K562 (cell line): ENCODE data around the gene ERP29. TPM values are rescaled to one million over a fixed set of nuclear protein-coding genes. Genes with fewer than 3 reads are reported as not detected.

ENCODE experiments used
- ATAC-seq: fragments of 200-7000 bp; cut with Tn5 transposase; 3 replicates; pipeline ENCODE4 v1.9.1; 2020; ENCODE audit warnings: moderate library complexity
- BruUV-seq: library from RNA; stranded (reverse); fragments of 400-500 nt; replicated peaks from 2 replicates; lab custom pipeline; 2021; lab: Mats Ljungman, UMichigan
- CTCF ChIA-PET: fragments of 300-600 bp; formaldehyde crosslinking; extraction: SDS; loops from one replicate; lab custom pipeline; 2021; ENCODE audit warnings: low intra/inter-chr PET ratio; lab: Yijun Ruan, JAX
- POLR2A ChIA-PET: fragments of 300-600, 350-650 bp; sonication (Branson Sonifier 250); formaldehyde crosslinking; extraction: SDS; loops from one replicate; lab custom pipeline; 2021; ENCODE audit warnings: antibody characterized with exemption, inconsistent platforms; lab: Yijun Ruan, JAX
- DNase-seq, 4 experiments: peaks; one replicate each; pipeline versions ENCODE4 v3.0.0 to v3.0.0-alpha.2; 2011 to 2018; ENCODE audit warnings: low spot score in 3 of 4, mixed read lengths in 3 of 4; ENCODE audit errors: extremely low read depth in 1 of 4
- FAIRE-seq: peaks from 2 replicates; lab custom pipeline; 2011; peaks lifted over from hg19 to GRCh38; lab: Jason Lieb, UNC
- H2AFZ ChIP-seq: 2 replicates; pipeline ENCODE4 v1.6.0; 2011; ENCODE audit warnings: low read depth, low read length, control low read depth, inconsistent platforms
- H3K27ac ChIP-seq: fragments of 200-600 bp; 3 replicates; pipeline ENCODE4 v1.8.0; 2011; ENCODE audit warnings: low read depth, mild to moderate bottlenecking, control low read depth, inconsistent platforms, low read length, moderate library complexity, mixed read lengths; ENCODE audit errors: extremely low read depth
- H3K27me3 ChIP-seq, 2 experiments: fragments of 300-600 bp in 1 of 2; 2 replicates in 1 of 2; 3 replicates in 1 of 2; pipeline versions ENCODE4 v1.6.0 to v1.8.0; 2011; ENCODE audit warnings: inconsistent platforms in 2 of 2, low read length in 2 of 2, mild to moderate bottlenecking in 1 of 2, mixed read lengths in 1 of 2, moderate library complexity in 1 of 2; ENCODE audit not compliant: control insufficient read depth in 2 of 2, insufficient read depth in 2 of 2
- H3K36me3 ChIP-seq: fragments of 300-600 bp; 3 replicates; pipeline ENCODE4 v1.8.0; 2011; ENCODE audit warnings: mild to moderate bottlenecking, low read length, inconsistent platforms; ENCODE audit not compliant: control insufficient read depth, insufficient read depth
- H3K4me1 ChIP-seq, 2 experiments: fragments of 200-600 bp in 1 of 2; replicated peaks in 1 of 2; 2 replicates in 1 of 2; 3 replicates in 1 of 2; pipeline versions ENCODE4 v1.5.1 to v1.8.0; 2011; ENCODE audit warnings: inconsistent platforms in 2 of 2, low read length in 2 of 2, mild to moderate bottlenecking in 1 of 2, mixed read lengths in 1 of 2, moderate library complexity in 1 of 2; ENCODE audit not compliant: control insufficient read depth in 2 of 2, insufficient read depth in 2 of 2
- H3K4me2 ChIP-seq: 2 replicates; pipeline ENCODE4 v1.6.1; 2011; ENCODE audit warnings: low read length, control low read depth, inconsistent platforms, mixed read lengths; ENCODE audit not compliant: insufficient read depth
- H3K4me3 ChIP-seq: fragments of 200-600 bp; sonication (generic), shearing (Covaris generic); 2 replicates; pipeline ENCODE4 v1.5.1; 2016; ENCODE audit warnings: control low read depth, inconsistent platforms
- H3K79me2 ChIP-seq: fragments of 200-600 bp; 3 replicates; pipeline ENCODE4 v1.8.0; 2011; ENCODE audit warnings: low read length, inconsistent platforms; ENCODE audit not compliant: control insufficient read depth, insufficient read depth
- H3K9ac ChIP-seq, 2 experiments: 2 replicates each; pipeline versions ENCODE4 v1.6.0 to v1.6.1; 2011; ENCODE audit warnings: low read depth in 2 of 2, low read length in 2 of 2, control low read depth in 1 of 2, inconsistent platforms in 1 of 2, mild to moderate bottlenecking in 1 of 2, mixed read lengths in 1 of 2; ENCODE audit not compliant: insufficient read depth in 1 of 2
- H3K9me1 ChIP-seq: one replicate; pipeline ENCODE4 v1.6.0; 2011; ENCODE audit warnings: inconsistent platforms, mild to moderate bottlenecking, low read length, moderate library complexity; ENCODE audit not compliant: control insufficient read depth, insufficient read depth
- H3K9me3 ChIP-seq: replicated peaks from 2 replicates; pipeline ENCODE4 v1.5.1; 2011; ENCODE audit warnings: low read depth, low read length, inconsistent platforms; ENCODE audit not compliant: control insufficient read depth, insufficient read depth
- H4K20me1 ChIP-seq: replicated peaks from 2 replicates; pipeline ENCODE4 v1.6.1; 2011; ENCODE audit warnings: low read length, inconsistent platforms, mixed read lengths; ENCODE audit not compliant: control insufficient read depth, insufficient read depth
- CC2D1A ChIP-seq: fragments of 450-650 bp; IDR thresholded peaks from 2 replicates; pipeline ENCODE4 v1.6.1; 2017; ENCODE audit warnings: mild to moderate bottlenecking
- CEBPB ChIP-seq: fragments of 450-650 bp; IDR thresholded peaks from 2 replicates; pipeline ENCODE4 v1.6.1; 2016; ENCODE audit warnings: missing genetic modification characterization, missing compliant biosample characterization
- CXXC5 ChIP-seq: fragments of 250-450 bp; sonication (Bioruptor Pico); IDR thresholded peaks from 2 replicates; pipeline ENCODE4 v1.8.0; 2022; ENCODE audit warnings: inconsistent platforms, mild to moderate bottlenecking, moderate library complexity
- ELF4 ChIP-seq: fragments of 450-650 bp; formaldehyde crosslinking; IDR thresholded peaks from 2 replicates; pipeline ENCODE4 v1.4.0; 2022; ENCODE audit warnings: missing genetic modification characterization
- GABPB1 ChIP-seq: sonication (generic); formaldehyde crosslinking; IDR thresholded peaks from 2 replicates; pipeline ENCODE4 v1.8.0; 2022; ENCODE audit warnings: mild to moderate bottlenecking, missing genetic modification reagents
- LEF1 ChIP-seq: fragments of 450-650 bp; IDR thresholded peaks from 2 replicates; pipeline ENCODE4 v1.6.1; 2016; ENCODE audit warnings: mild to moderate bottlenecking
- MAFK ChIP-seq: IDR thresholded peaks from 2 replicates; pipeline ENCODE4 v1.6.1; 2011; ENCODE audit warnings: low read length, improper control_type of control experiment
- MTA2 ChIP-seq: fragments of 450-650 bp; IDR thresholded peaks from 2 replicates; pipeline ENCODE4 v1.6.1; 2016; ENCODE audit warnings: low read depth
- NCOR1 ChIP-seq: fragments of 450-650 bp; IDR thresholded peaks from 2 replicates; pipeline ENCODE4 v1.6.1; 2016; ENCODE audit warnings: mild to moderate bottlenecking, moderate library complexity
- POLR3A ChIP-seq: IDR thresholded peaks from 2 replicates; pipeline ENCODE4 v1.6.1; 2011; ENCODE audit warnings: borderline replicate concordance, mild to moderate bottlenecking, moderate library complexity; ENCODE audit not compliant: insufficient read length, insufficient read depth; ENCODE audit errors: extremely low read depth
- RHOXF2B ChIP-seq: fragments of 250-450 bp; sonication (Bioruptor Pico); conservative IDR thresholded peaks from 2 replicates; pipeline ENCODE4 v1.5.1; 2021
- SMAD4 ChIP-seq: fragments of 250-450 bp; sonication (Bioruptor Pico); conservative IDR thresholded peaks from 2 replicates; pipeline ENCODE4 v1.8.0; 2021; ENCODE audit warnings: inconsistent platforms, mild to moderate bottlenecking, moderate library complexity
- TAF9B ChIP-seq: fragments of 450-650 bp; IDR thresholded peaks from 2 replicates; pipeline ENCODE4 v1.6.1; 2018; ENCODE audit warnings: mild to moderate bottlenecking; ENCODE audit not compliant: partially characterized antibody
- ZEB2 ChIP-seq: fragments of 450-650 bp; IDR thresholded peaks from 2 replicates; pipeline ENCODE4 v1.6.1; 2016
- ZNF384 ChIP-seq: IDR thresholded peaks from 2 replicates; pipeline ENCODE4 v1.6.1; 2012; ENCODE audit warnings: low read depth, low read length, improper control_type of control experiment
- ZNF512 ChIP-seq: IDR thresholded peaks from 2 replicates; pipeline ENCODE4 v1.6.1; 2016; ENCODE audit warnings: missing genetic modification characterization, missing compliant biosample characterization
- WGBS: fragments of 100-300 bp; shearing (Covaris generic); methylation state at CpG from one replicate; pipeline ENCODE4 v1.1.6; 2016; ENCODE audit warnings: low coverage, mixed read lengths; ENCODE audit not compliant: insufficient coverage; ENCODE audit errors: missing lambda C conversion rate; 5-methylcytosine and 5-hydroxymethylcytosine counted together
- in situ Hi-C: fragments of 300-500 bp; cut with MboI; formaldehyde crosslinking; loops from 4 replicates; pipeline ENCODE4 v1.15.0; 2018; ENCODE audit warnings: inconsistent platforms, mixed read lengths
- intact Hi-C: fragments of 100-400 bp; cut with micrococcal nuclease; formaldehyde crosslinking; loops from 2 replicates; pipeline ENCODE4 v1.14.2; 2022
- polyA plus RNA-seq, 8 experiments: library from polyadenylated mRNA; depleted of rRNA in 4 of 8; stranded (reverse) in 5 of 8; unstranded in 3 of 8; fragments of >200 nt; fragmentation: Nextera tagmentation in 2 of 8; fragmentation: Illumina TruSeq in 1 of 8; extraction: Ambion mirVana in 2 of 8; extraction: Trizol in 1 of 8; gene quantifications; 2 replicates each; pipeline versions ENCODE4 v1.2.1 to v1.2.3, GENCODE V29; 2011 to 2014; ENCODE audit warnings: inconsistent platforms in 1 of 8, missing spikeins in 1 of 8
- total RNA-seq, 7 experiments: library from RNA; depleted of rRNA in 6 of 7; stranded (reverse); fragments of >200 nt in 6 of 7; fragmentation: Illumina TruSeq in 2 of 7; extraction: Trizol in 2 of 7; gene quantifications; 2 replicates each; pipeline versions ENCODE4 v1.2.1 to v1.2.3, GENCODE V29; 2011 to 2021; ENCODE audit warnings: low replicate concordance in 1 of 7
- TF ChIP-seq, protein P1 (sequence below), 2 experiments: fragments of 450-650 bp in 1 of 2; sonication (generic) in 1 of 2; formaldehyde crosslinking in 1 of 2; IDR thresholded peaks in 1 of 2; conservative IDR thresholded peaks in 1 of 2; 2 replicates each; pipeline versions ENCODE4 v1.6.1 to v1.8.1; 2016 to 2023; ENCODE audit warnings: mild to moderate bottlenecking in 2 of 2, moderate library complexity in 2 of 2, inconsistent platforms in 1 of 2, missing genetic modification reagents in 1 of 2

Gene ERP29
- total and polyA plus RNA-seq, 9 of the 15 experiments (the other 6 are each of a cell fraction or from before 2014, with no cell fraction given): 42.4 to 146 (median 111) TPM

- TF ChIP-seq ELF4 (CRISPR knock-in tag): 0 out of 2 replicates have a peak, but pooled peaks have one; percentile 21
- TF ChIP-seq SMAD4 (CRISPR knock-in tag): peak; percentile 94
- TF ChIP-seq LEF1: peak; percentile 64
- TF ChIP-seq CXXC5 (CRISPR knock-in tag): peak; percentile 83
- TF ChIP-seq GABPB1: peak; percentile 19; the same call in 1 of the 2 replicates
- TF ChIP-seq TAF9B: peak; percentile 45
- 0 out of 2 replicates have a peak, but pooled peaks have one; percentile 56 for TF ChIP-seq ZEB2
- TF ChIP-seq MTA2: peak; percentile 54; the same call in 1 of the 2 replicates
- peak; percentile 80; the same call in 1 of the 2 replicates for TF ChIP-seq CC2D1A
- peak; percentile 88 for TF ChIP-seq NCOR1
Measured at GRCh38 chr12:111994211-111995111, 18.8 kb upstream of the ERP29 start (continued).

GRCh38 chr12:111995782-111996480 lies 17.3 kb upstream of the ERP29 start:
- no peak overlapping the region for H3K4me3 ChIP-seq
- H3K79me2 ChIP-seq: peaks cover 10% of the 10 kb centered on the region
- 91% methylated on average over 1 of the region's 1 CpG for WGBS
- CTCF ChIA-PET: no interaction called here
- FAIRE-seq (no peak), DNase-seq (no peak), ATAC-seq (no peak)
- peaks cover 9 to 29% of the 10 kb centered on the region in 2 experiments; a peak in 3 of 5 replicates for H3K4me1 ChIP-seq
- H4K20me1 ChIP-seq: no peaks in the 10 kb centered on the region
- H3K9ac ChIP-seq: no peak overlapping the region
- BruUV-seq: no TSS peak
- H3K4me2 ChIP-seq: no peak overlapping the region
- POLR2A ChIA-PET: interaction anchor here (0.9 to 1.2 kb wide), 2 partner anchors 15 to 18 kb away, joined by 3 read pairs; no protein-coding TSS in a partner anchor
- in situ Hi-C loops: no loop called here
- H3K9me1 ChIP-seq: peaks cover 3% of the 10 kb centered on the region
- intact Hi-C loops: loop anchor here (2.0 kb wide), 1 partner anchor 17 kb away; the partner anchor contains the start of genes ERP29 and TMEM116
- H3K27me3 ChIP-seq: no peaks in the 10 kb centered on the region
- H2AFZ ChIP-seq: no peak overlapping the region
- no peaks in the 10 kb centered on the region; the same call in 2 of the 3 replicates for H3K36me3 ChIP-seq
- H3K27ac ChIP-seq: no peak overlapping the region
- no peaks in the 10 kb centered on the region for H3K9me3 ChIP-seq
- TF ChIP-seq ZNF384 (0 out of 2 replicates have a peak, but pooled peaks have one; percentile 14), RHOXF2B (CRISPR knock-in tag) (no peak), POLR3A (no peak), ZNF512 (tag) (peak; percentile 43; the same call in 1 of the 2 replicates), MAFK (no peak), CEBPB (tag) (peak; percentile 45; the same call in 1 of the 2 replicates)
- TF ChIP-seq, protein P1, sequence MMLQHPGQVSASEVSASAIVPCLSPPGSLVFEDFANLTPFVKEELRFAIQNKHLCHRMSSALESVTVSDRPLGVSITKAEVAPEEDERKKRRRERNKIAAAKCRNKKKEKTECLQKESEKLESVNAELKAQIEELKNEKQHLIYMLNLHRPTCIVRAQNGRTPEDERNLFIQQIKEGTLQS (IDR thresholded peaks at IDR 0.05): peak; percentile 76
- TF ChIP-seq, protein P1 (CRISPR knock-in tag; conservative IDR thresholded peaks at IDR 0.05): no peak
